ENCODE results near the gene CCNJL. TPM values are rescaled to one million over a fixed set of nuclear protein-coding genes. Genes with fewer than 3 reads are reported as not detected.

The CCNJL gene
- total RNA-seq, 1 donor from 2014 or later, result 29.0 TPM

- H3K36me3 Mint-ChIP-seq (ENCODE audit: insufficient read depth), result no peaks in the 10 kb centered on the region
- peaks cover 3% of the 10 kb centered on the region for H3K27me3 Mint-ChIP-seq
- H3K27ac Mint-ChIP-seq, result no peak overlapping the region
- peaks cover 18% of the 10 kb centered on the region for H3K4me1 Mint-ChIP-seq (ENCODE audit: low read depth)
- no peaks in the 10 kb centered on the region for H3K9me3 Mint-ChIP-seq (ENCODE audit: low read depth)
- no peak overlapping the region for H3K4me3 Mint-ChIP-seq (ENCODE audit: low read depth)
- no peak for TF ChIP-seq CTCF (IDR thresholded peaks at IDR 0.05; ENCODE audit: unreplicated experiment)
- no peak for DNase-seq (ENCODE audit: low spot score, unreplicated experiment)
Measured at GRCh38 chr5:160207061-160207460, 105.3 kb downstream of the CCNJL start.

Other genes starting within 250 kb of the CCNJL start
- 33.3 and 42.7 TPM in 2 replicates for gene PWWP2A, start 193.1 kb downstream of the CCNJL start, total RNA-seq
- 0.55 TPM in 1 of 2 replicates, not detected in the other for gene FABP6, start 83.1 kb downstream of the CCNJL start, total RNA-seq
- gene C1QTNF2, start 58.1 kb upstream of the CCNJL start, total RNA-seq, result 0.11 and 0.14 TPM in 2 replicates
- 6.5 and 7.0 TPM in 2 replicates for gene FAM200C, start 87.5 kb upstream of the CCNJL start, total RNA-seq
- 38.2 and 43.1 TPM in 2 replicates for gene SLU7, start 106.5 kb upstream of the CCNJL start, total RNA-seq
- gene PTTG1, start 109.3 kb upstream of the CCNJL start, total RNA-seq, result 48.2 and 50.0 TPM in 2 replicates